Activated T-cell treated with anti-CD3 and anti-CD28 coated beads, Interleukin-2, amount 50 U/mL, for 48 hours (primary cell): ENCODE results near the gene CCNDBP1.
"Not testable (repeated sequence)": the region's sequence is repeated elsewhere in the genome, so short reads cannot be mapped to it uniquely, and the experiment has no call there.

Experiments
- DNase-seq, 2 experiments: peaks; one replicate each; pipeline ENCODE4 v3.0.0-alpha.2; 2020

Gene CCNDBP1

DNA sequence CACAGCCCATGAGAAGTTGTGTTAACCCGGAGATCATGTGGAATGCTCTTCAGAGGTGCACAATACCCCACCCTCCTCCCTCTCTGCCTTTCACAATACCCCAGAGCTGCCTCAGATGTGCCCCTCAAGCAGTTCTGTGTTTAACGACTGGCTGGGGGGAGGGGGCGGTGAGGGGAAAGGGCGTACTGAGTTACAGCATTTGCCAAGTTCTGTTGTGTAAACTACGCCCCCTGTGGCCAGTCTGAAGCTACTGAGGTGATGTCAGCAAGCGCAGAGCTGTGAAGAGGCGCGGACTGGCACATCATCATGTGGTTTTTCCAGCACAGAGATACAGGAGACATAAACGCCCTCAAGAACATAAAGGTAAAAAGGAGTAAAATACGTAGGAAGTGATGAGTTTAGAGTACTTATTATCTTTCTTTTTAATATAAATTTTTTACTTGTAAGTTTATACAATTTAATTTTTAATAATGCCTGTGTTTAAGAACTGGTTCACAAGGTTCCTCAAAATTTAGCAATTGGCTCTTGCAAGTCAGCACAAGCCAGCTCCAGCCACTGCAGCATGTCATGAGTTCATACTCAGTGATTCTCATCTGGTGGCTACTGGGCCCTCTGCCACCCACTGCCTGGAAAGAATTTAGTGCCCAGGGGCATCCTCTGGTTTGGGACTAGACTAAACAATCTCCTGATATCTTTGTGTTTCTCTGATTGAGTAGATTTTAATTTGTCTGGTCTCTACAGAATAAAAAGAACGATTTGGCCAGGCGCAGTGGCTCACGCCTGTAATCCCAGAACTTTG lies 33.9 kb downstream of the CCNDBP1 start:
- DNase-seq = peak in 1 of 2 experiments; percentile 37

DNA sequence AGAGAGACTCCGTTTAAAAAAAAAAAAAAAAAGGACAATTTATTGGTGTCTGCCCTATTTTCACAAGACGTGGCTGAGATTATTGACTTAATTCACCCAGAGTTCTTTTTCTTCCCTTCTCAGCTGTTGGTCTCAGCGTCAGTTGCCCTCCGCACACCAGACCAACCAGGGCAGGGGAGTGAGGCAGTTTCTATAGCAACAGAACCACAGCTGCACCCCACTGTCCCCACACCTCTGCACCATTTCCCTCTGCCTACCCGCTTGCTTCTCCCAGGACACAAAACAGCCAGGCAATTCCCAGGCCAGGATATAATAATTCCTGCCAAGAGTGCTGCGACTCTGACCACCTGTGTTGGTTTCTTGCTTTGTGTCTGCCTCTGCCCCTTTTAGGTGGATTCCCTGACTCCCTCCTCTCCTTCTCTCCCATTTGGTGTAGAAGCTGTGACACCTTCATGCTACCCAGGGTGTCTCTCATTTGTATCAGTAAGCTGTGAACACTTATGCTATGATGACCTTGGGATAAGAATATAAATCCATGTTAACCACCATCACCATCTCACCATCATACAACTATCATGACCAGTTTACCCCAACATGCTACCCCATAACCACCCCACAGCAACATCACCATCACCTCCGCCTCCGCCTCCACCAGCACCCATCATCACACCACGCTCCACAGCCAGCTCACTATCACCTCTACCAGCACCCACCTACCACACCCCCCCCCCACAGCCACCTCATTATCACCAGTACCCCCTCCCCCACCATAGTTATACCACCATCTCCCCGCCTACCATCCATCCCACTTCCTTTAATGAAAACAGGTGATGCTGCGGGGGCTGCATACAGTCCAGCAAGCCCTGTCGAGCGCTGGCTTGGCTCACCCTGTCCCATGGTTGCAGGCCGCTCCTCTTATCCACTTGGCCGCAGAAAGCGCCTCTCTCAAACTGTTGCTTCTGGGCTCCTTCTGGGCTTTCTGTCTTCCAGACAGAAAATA lies 35.0 kb downstream of the CCNDBP1 start:
- DNase-seq = no peak

- DNase-seq = no peak
Measured at GRCh38 chr15:43220991-43221403, 35.8 kb downstream of the CCNDBP1 start, which contains the start of gene EPB42. TSS of gene EPB42 (minus strand) at chr15:43221018. CDS start at chr15:43220825, 193 bp downstream.

DNA sequence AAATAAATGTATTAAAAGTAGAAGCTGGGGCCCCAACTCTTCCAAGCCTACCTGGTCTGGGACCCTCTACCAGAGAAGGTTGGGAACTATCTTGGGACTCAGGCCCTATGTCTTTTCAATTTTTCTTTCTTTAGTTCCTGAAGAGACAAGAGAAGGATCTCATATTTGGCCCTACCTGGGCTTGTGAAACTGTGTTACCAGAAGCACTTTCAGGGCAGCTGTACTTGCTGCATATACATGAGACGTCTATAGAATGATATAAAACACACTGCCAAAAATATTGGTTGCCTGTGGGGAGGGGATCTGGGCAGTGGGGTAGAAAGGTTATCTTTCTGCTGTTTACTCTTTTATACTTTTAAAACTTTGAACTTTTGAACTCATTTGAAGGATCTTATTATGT lies 36.2 kb downstream of the CCNDBP1 start:
- no peak for DNase-seq

GRCh38 chr15:43225201-43225949 lies 40.2 kb downstream of the CCNDBP1 start:
- peak; percentile 45 to 59 for DNase-seq

GRCh38 chr15:43225950-43226255 lies 40.7 kb downstream of the CCNDBP1 start:
- not testable (repeated sequence) for DNase-seq

- DNase-seq = no peak
Measured at GRCh38 chr15:43226436-43227305, 41.5 kb downstream of the CCNDBP1 start.

DNA sequence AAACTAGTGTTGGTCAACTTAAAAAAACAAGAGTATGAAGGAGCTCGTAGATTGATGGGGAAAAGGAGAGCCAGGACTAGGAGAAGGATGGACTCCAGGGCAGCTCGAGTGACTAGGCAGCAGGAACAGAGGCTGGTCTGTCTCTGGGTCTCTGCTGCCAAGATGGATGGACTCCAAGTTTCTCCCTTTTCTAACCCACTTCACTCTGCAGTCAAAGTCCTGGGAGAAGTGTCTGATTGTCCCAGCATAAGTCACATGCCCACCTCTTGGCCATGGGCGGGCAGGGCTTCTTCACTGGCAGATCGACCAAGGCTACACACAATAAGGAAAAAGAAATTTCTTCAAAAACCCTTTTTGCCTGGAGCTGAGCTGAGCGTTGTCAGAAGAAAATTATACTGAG lies 44.8 kb downstream of the CCNDBP1 start:
- DNase-seq = no peak

DNA sequence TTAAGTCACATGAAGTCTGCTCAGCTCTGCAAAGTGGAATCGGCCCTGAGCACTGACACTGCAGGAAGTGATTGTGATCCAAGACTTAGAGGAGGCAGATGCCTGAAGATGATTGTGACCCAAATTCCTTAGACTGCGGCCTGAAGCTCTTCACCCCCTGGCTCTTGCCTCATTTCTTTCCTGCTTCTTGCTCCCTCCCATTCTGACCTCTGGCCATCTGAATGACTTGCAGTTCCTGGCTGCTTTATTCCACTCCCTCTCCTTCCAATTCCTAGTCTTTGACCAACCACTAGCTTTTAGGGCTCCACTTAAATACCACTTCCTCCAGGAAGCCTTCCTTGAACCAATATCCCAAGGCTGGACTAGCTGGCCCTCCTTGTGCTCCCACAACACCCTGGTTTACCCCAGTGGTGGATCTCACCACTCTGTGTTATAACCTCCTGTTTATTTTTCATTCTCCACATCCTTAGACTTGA lies 45.5 kb downstream of the CCNDBP1 start:
- no peak for DNase-seq

GRCh38 chr15:43232289-43232874 lies 47.2 kb downstream of the CCNDBP1 start:
- no peak for DNase-seq

DNA sequence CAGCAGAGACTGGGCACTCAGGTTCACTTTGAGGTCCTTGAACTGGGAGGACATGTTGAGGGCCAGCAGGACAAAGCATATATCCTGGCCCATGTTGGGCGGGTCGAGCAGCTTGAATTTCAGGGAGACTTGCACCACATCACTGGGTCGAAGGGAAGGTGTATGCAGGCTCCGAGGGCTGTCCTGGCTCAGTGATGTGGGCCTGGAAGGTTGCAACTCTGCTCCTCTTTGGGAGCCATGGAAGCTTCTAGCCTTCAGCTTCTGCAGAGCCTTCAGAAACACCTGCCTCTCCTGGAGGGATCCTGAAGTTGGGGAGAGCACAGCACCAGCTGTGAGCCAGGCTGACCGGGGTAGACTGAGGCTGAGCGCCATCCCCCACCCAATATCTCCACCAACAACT lies 50.3 kb downstream of the CCNDBP1 start:
- no peak for DNase-seq

- DNase-seq = no peak
Measured at GRCh38 chr15:43237842-43238470, 52.8 kb downstream of the CCNDBP1 start.

- DNase-seq = no peak
Measured at GRCh38 chr15:43238671-43239131, 53.5 kb downstream of the CCNDBP1 start.

- peak in 1 of 2 experiments; percentile 10 for DNase-seq
Measured at GRCh38 chr15:43239732-43240491, 54.7 kb downstream of the CCNDBP1 start.

GRCh38 chr15:43241100-43241499 lies 55.9 kb downstream of the CCNDBP1 start:
- no peak for DNase-seq

GRCh38 chr15:43242616-43243015 lies 57.4 kb downstream of the CCNDBP1 start:
- DNase-seq = no peak

DNA sequence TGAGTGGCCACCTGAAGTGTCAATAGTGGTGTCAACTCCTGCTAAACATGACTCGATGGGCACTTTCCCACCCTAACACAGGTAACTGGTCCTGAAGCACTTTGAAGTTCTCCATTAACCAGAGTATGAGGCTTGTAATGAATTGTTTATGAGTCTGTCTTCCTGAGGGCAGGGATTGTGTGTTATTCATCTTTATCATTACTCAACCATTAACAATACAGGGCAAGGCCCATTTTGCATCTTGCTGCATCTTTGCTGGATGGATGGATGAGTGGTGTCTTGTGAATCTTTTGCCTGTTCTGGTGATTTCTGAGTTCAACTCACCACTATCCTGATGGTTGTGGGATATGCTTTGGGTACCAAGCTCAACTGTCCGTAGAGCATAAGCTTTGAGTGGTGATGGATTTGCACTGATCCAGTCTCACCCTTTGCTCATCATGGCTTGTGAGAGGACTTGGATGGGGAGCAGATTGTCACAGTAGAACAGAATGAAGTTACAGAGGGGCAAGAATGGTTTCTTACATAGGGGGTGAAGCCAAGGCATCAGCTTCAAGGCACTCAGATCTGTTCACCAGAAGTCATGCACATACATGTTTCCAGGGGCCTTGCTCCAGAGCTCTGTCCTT lies 57.9 kb downstream of the CCNDBP1 start:
- no peak for DNase-seq

DNA sequence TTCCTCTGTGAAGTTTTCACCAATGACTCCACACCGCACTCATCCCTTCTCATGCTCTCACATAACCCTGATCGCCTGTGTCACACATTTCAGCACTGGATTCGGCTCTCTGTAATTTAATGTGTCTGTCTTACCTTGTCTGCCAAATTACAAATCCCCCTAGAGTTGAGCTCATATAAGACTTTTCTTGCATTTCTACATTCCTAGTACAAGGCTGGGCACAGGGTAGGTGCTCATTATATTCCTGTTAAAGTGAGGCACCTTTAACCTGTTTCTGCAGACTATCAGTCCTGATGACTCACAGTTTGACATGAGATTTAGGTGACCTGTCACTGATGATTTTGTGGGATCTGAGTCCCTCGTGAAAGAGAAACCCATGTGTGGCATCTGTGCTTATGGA lies 58.9 kb downstream of the CCNDBP1 start:
- DNase-seq = peak in 1 of 2 experiments; percentile 6

DNA sequence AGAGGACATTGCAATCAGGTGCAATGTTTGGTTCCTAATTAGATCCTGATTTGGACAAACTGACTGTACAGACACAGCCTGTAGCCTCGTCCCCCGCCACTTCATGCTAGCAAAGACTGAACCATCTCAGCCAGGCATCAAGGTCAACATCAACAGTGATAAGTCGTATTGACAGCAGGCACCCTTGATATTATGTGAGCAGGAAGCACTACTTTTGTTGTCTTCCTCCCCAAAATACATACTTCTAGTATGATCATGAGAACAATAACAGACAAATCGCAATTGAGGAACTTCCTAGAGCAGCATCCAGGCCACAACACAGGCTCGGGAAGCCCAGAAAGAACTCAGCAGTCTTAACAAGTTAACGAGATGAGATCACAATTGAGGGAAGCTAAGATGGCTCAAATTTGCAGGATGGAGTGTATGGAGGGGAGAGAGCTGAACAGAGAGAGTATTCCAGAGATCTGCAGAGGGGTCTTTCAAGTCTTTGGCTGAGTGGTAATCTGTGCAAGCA lies 61.1 kb downstream of the CCNDBP1 start:
- peak in 1 of 2 experiments; percentile 4 for DNase-seq
